ENCODE results near the gene CHIT1. TPM values are rescaled to one million over a fixed set of nuclear protein-coding genes. Genes with fewer than 3 reads are reported as not detected.

The CHIT1 gene
- 0.15 and 0.52 TPM in 2 replicates for total RNA-seq

DNA sequence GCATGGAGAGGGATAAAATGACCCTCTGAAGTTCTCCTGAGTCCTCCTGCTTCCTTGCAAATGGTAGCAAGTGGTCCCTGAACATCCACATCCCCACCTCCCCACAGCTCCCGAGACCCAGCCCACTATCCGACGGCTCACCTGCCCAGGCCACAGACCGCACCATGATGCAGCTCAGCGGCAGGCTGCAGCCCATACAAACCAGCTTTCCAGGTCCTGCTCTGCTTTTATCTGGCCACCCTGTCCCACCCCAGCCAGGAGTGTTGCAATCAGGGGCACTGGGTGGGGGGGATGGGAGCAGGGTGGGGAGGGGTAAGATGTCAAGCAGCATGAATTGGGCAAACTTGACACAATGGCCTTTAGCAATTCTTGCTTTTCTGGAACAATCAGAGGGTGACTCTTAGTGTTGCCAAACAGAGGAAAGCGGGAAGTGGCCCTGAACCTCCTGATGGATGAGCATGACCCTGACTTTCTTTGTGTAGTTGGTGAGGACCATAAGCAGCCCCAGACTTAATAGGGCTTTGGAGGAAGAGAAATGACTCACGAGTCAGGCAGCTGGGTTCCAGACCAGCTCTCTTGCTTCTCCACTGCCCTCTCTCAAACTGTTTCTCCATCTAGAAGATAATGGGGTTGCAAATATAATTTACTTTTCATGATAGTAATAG lies at the start of gene CHIT1:
Gene CHIT1 (minus strand): TSS at position 203 of the 665 bp plus-strand sequence. CDS start 37 bp downstream, at position 166.
- intact Hi-C loops (cut with micrococcal nuclease), result no loop called here
- no peak for DNase-seq (ENCODE audit: low spot score)
- no peak within 1 kb of the TSS for H3K4me3 Mint-ChIP-seq
- H3K27ac Mint-ChIP-seq, result no peak within 1 kb of the TSS
- no peaks in the 10 kb centered on the region for H3K4me1 Mint-ChIP-seq (ENCODE audit: low read depth)
- peaks cover 10% of the 10 kb centered on the region for H3K27me3 Mint-ChIP-seq (ENCODE audit: insufficient read depth)
- peaks cover 1% of the 10 kb centered on the region for H3K36me3 Mint-ChIP-seq (ENCODE audit: low read depth)
- peaks cover 11% of the 10 kb centered on the region for H3K9me3 Mint-ChIP-seq

DNA sequence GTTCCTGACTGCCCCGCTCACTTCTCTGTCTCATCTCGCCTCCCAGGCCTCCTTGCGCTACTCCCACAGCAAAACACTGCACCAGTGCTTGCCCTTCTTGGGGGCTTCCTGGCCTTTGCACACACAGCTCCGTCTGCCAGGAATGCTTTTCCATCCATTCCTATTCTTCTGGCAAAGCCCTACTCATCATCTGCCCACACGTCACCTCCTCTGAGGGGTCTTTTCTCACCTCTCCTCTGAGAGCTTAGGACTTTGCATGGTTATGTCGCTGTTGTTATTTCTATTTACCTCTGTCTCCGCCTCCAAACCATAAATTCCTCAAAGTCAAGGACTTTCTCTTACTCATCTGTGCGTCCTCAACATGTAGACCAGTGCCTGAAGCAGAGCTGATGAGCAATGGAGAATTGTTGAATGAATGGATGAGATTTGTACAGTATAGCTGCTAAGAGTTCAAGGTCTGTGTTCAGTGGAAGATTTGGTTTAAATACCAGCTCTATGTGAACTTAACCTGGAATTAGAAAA lies 49.5 kb upstream of the CHIT1 start:
- Mint-ChIP-seq H3K27me3 (ENCODE audit: insufficient read depth) (no peaks in the 10 kb centered on the region), H3K27ac (peak overlapping the region; percentile 67), H3K4me3 (peak overlapping the region; percentile 20), H3K9me3 (no peaks in the 10 kb centered on the region), H3K36me3 (ENCODE audit: low read depth) (peaks cover 3% of the 10 kb centered on the region), H3K4me1 (ENCODE audit: low read depth) (peaks cover 69% of the 10 kb centered on the region)
- no peak for DNase-seq (ENCODE audit: low spot score)
- intact Hi-C loops (cut with micrococcal nuclease), result loop anchor here (1.0 kb wide), 1 partner anchor 8 kb away; no protein-coding TSS in a partner anchor

DNA sequence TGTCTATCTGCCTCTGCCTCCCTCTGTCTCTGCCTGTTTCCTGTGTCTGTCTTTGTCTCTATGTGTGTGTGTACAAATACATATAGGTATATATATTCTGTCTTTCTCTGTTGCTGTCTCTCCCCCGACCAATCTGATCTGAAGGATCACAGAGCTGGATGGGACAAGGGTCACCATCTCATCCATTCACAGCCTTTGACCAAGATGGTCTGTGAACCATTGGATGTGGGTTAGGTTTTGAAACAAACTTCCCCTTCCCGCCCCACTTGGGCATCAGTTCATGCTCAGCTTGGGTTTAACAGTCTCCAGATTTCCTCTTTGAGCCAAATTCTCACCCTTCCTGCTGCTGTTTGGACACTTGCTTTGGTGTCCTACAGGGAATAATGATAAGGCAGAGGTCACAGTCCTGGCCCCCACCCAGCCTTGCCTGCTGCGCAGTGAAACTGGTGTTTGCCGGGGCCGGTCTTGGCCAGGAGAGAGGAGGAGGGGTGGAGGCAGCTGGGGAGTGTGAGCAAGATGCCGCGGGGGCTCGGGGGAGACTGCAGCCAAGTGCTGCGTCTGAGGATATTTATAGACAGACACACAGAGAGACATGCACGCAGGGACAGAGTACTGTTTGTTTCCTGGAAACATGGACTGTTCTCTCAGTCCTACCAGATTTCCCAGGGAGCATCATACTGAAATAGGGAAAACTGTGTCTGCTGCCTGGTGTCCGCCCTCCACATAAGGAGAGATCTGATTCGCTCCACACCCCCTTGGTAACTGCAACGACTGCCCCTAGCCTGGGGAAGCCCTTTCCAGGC lies 48.8 kb upstream of the CHIT1 start:
- Mint-ChIP-seq H3K4me3 (peak overlapping the region; percentile 53), H3K9me3 (no peaks in the 10 kb centered on the region), H3K27ac (peak overlapping the region; percentile 82), H3K27me3 (ENCODE audit: insufficient read depth) (no peaks in the 10 kb centered on the region), H3K4me1 (ENCODE audit: low read depth) (peaks cover 76% of the 10 kb centered on the region), H3K36me3 (ENCODE audit: low read depth) (peaks cover 3% of the 10 kb centered on the region)
- intact Hi-C loops (cut with micrococcal nuclease), result loop anchor here (1.0 kb wide), 1 partner anchor 9 kb away; no protein-coding TSS in a partner anchor
- DNase-seq (ENCODE audit: low spot score), result no peak

DNA sequence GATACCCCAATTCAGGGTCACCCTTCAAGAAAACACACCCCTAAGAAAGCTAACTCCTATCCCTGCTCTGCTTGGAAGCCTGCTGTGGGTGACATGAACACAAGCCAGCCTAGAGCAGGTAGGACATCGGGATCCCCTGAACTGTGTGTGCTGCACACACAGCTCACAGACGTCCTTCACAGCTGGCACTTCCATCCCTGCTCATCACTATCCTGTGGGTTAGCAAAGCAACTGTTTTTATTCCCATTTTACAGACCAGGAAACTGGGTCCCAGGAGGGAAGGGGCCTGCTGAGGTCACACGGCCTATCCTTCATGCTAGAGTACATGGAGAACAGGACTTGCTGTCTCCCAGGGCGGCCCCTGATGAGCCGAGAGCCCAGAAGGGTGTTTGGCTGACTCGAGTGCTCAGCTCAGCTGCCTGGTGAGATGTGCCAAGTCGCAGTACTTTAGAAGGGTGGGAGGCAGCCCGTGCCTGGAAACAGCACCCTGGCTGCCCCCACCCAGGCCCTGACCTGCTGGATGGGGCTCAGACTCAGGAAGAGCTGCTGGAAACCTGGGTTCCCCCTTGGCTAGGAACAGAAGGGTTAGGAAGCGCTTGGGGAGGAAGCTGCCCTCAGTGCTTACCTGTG lies 47.6 kb upstream of the CHIT1 start:
- H3K9me3 Mint-ChIP-seq, result no peaks in the 10 kb centered on the region
- H3K4me1 Mint-ChIP-seq (ENCODE audit: low read depth), result peaks cover 64% of the 10 kb centered on the region
- H3K36me3 Mint-ChIP-seq (ENCODE audit: low read depth), result peaks cover 3% of the 10 kb centered on the region
- H3K27me3 Mint-ChIP-seq (ENCODE audit: insufficient read depth), result no peaks in the 10 kb centered on the region
- peak overlapping the region; percentile 82 for H3K27ac Mint-ChIP-seq
- intact Hi-C loops (cut with micrococcal nuclease), result no loop called here
- DNase-seq (ENCODE audit: low spot score), result no peak
- H3K4me3 Mint-ChIP-seq, result peak overlapping the region; percentile 53

DNA sequence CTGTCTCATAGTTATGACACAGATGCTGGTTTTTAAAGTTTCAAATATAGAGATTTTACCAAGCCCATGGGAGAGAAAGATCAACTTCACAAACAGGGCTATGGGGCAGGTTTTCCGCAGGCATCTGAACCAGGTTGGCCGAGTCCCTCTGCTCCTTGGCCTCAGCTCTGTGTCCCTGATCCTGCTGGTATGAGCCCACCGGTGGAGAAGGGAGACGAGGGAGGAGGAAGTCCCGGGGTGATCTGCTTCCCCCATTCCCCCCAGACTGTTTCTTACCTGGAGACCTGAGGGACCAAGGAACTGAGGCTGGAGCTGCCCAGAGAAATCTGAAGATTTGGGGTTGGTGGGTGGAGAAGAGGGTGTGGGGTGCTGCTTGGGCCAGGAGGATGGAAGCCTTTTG lies 46.9 kb upstream of the CHIT1 start:
- no peak for DNase-seq (ENCODE audit: low spot score)
- Mint-ChIP-seq H3K4me3 (peak overlapping the region; percentile 19), H3K4me1 (ENCODE audit: low read depth) (peaks cover 66% of the 10 kb centered on the region), H3K27me3 (ENCODE audit: insufficient read depth) (no peaks in the 10 kb centered on the region), H3K36me3 (ENCODE audit: low read depth) (peaks cover 3% of the 10 kb centered on the region), H3K9me3 (no peaks in the 10 kb centered on the region), H3K27ac (no peak overlapping the region)
- intact Hi-C loops (cut with micrococcal nuclease), result no loop called here

DNA sequence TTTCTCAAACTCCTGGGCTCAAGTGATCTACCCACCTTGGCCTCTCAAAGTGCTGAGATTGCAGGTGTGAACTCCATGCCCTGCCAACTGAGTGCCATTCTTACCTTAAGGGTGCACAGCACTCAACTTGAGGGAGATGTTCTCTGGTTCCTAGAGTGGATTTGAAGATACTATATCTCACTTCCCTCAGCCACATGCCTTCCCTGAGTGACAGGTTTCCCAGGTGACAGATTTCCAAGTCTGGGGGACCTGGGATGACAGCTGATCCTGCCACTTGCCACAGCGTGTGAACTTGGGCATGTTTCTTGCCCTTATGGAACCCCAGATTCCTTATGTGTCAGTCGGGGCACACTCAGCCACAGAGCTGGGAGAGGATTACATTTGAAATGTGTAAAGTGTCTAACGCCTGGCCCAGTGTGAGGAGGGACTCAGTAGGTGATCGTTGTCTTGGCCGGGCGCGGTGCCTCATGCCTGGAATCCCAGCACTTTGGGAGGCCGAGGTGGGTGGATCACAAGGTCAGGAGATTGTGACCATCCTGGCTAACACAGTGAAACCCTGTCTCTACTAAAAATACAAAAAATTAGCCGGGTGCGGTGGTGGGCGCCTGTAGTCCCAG lies 46.3 kb upstream of the CHIT1 start:
- no peak for DNase-seq (ENCODE audit: low spot score)
- H3K27me3 Mint-ChIP-seq (ENCODE audit: insufficient read depth), result no peaks in the 10 kb centered on the region
- H3K4me1 Mint-ChIP-seq (ENCODE audit: low read depth), result peaks cover 73% of the 10 kb centered on the region
- H3K9me3 Mint-ChIP-seq, result no peaks in the 10 kb centered on the region
- intact Hi-C loops (cut with micrococcal nuclease), result no loop called here
- H3K27ac Mint-ChIP-seq, result peak overlapping the region; percentile 63
- peak overlapping the region; percentile 39 for H3K4me3 Mint-ChIP-seq
- peaks cover 3% of the 10 kb centered on the region for H3K36me3 Mint-ChIP-seq (ENCODE audit: low read depth)

DNA sequence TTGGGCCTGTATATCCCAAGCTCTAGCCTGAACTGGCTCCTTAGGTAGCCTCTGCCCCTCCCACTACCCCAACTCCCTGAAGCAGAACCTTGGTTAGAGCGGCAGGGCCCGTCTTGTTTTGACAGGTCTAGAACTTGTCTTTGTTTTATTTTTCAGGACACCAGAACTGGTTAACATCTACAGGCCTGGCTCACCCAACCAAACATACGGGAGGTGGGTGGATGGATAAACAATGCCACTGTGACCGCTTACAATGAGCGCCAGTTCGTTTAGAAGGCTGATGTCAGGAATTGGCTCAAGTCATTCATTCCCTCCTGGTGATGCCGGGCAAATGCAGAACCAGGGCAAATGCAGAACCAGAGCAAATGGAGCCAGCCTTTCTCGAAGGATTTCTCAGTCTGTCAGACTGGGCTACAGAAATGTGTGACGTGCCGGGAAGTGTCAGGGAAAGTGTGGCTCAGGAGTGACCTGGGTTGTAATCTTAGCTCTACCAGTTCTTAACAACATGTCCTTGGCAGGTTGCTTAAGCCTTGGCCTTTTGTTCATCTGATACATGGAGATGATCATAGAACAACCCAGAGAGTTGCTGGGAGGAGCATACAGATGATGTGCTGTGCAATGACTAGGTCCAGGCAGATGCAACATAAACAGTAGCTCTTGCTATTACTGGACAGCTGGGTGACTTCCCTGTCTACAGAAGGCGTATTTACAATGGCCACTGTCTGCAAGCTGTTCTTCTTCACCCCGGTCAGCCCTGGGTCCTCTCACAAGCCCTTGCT lies 45.3 kb upstream of the CHIT1 start:
- H3K4me3 Mint-ChIP-seq, result peak overlapping the region; percentile 72
- intact Hi-C loops (cut with micrococcal nuclease), result no loop called here

DNA sequence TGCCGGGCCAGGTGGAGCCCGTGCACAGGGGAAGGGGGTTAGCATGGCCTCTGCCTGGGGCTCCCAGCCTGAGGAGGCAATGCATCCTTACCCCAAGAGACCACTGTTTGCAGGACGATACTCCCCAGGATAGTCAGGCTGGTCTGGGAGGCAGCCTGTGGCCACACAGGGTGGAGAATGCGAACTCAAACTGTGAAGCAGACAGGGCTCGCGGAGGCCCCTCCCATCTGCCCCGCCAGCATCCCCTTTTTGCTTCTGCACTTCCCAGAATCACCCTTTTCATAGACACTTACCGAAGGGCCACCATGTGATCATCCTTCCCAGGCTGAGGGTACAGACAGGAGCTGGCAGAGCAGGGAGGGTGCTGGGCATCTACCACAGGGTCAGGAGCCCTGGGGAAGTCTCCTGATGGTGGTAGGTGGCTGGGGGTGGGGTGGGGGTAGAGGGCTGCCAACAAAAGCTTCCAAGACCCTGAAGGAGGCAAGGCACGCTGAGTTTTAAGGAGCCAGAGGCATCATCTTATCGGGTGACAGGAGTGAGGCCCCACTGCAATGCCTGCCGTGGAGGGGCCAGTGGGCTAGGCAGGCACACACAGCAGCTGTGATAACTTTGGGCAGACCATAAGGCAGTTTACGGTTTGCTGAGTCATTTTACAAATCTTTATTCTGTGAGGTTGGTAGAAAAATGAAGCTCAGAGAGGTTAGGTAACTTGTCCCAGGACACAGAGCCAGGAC lies 44.6 kb upstream of the CHIT1 start:
- Mint-ChIP-seq H3K36me3 (ENCODE audit: low read depth) (peaks cover 3% of the 10 kb centered on the region), H3K27me3 (ENCODE audit: insufficient read depth) (no peaks in the 10 kb centered on the region), H3K27ac (peak overlapping the region; percentile 79), H3K4me1 (ENCODE audit: low read depth) (peaks cover 65% of the 10 kb centered on the region), H3K4me3 (peak overlapping the region; percentile 72), H3K9me3 (no peaks in the 10 kb centered on the region)
- no peak for DNase-seq (ENCODE audit: low spot score)
- intact Hi-C loops (cut with micrococcal nuclease), result loop anchor here (1.0 kb wide), 5 partner anchors 15 to 213 kb away; partner anchors contain the start of gene BTG2

More for the DNA sequence above, 45.3 kb upstream of the CHIT1 start:
- DNase-seq (ENCODE audit: low spot score), result no peak
- Mint-ChIP-seq H3K4me1 (ENCODE audit: low read depth) (peaks cover 70% of the 10 kb centered on the region), H3K9me3 (no peaks in the 10 kb centered on the region), H3K27me3 (ENCODE audit: insufficient read depth) (no peaks in the 10 kb centered on the region), H3K27ac (peak overlapping the region; percentile 79), H3K36me3 (ENCODE audit: low read depth) (peaks cover 3% of the 10 kb centered on the region)

DNA sequence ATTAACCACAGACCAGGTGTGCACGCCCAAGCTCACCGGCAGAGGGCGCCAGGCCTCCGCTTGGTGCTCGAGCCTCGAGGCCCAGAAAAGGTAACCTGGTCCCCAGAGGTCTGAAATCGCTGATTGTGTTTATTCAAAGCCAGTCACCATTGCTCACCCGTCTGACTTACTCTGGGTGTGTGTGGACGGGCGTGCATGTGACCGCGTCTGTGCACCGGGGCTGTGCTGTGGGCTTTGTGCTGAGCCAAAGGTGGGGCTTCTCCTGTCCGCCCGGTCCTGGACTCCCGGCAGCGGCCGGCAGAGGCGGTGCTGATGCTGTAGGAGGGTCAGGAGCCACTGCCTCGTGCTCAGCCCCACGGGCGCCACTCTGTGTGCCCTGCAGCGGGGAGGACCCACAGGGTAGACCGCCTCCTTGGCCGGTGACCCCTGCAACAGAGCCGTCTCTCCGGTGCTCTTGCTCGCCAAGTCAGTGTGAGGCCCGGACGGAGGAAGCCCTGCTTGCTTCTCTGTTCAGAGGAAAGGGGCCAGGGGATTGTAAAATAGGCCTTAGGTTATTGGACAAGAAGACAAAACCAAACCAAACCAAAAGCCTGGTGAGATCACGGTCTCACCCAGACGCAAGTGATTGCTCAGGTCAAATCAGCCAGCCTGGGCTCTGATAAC lies 43.9 kb upstream of the CHIT1 start:
- DNase-seq (ENCODE audit: low spot score), result peak; percentile 85
- H3K27ac Mint-ChIP-seq, result peak overlapping the region; percentile 79
- peak overlapping the region; percentile 72 for H3K4me3 Mint-ChIP-seq
- no peaks in the 10 kb centered on the region for H3K36me3 Mint-ChIP-seq (ENCODE audit: low read depth)
- intact Hi-C loops (cut with micrococcal nuclease), result loop anchor here (1.0 kb wide), 5 partner anchors 16 to 214 kb away; partner anchors contain the start of gene BTG2
- H3K4me1 Mint-ChIP-seq (ENCODE audit: low read depth), result peaks cover 58% of the 10 kb centered on the region
- no peaks in the 10 kb centered on the region for H3K27me3 Mint-ChIP-seq (ENCODE audit: insufficient read depth)
- no peaks in the 10 kb centered on the region for H3K9me3 Mint-ChIP-seq

DNA sequence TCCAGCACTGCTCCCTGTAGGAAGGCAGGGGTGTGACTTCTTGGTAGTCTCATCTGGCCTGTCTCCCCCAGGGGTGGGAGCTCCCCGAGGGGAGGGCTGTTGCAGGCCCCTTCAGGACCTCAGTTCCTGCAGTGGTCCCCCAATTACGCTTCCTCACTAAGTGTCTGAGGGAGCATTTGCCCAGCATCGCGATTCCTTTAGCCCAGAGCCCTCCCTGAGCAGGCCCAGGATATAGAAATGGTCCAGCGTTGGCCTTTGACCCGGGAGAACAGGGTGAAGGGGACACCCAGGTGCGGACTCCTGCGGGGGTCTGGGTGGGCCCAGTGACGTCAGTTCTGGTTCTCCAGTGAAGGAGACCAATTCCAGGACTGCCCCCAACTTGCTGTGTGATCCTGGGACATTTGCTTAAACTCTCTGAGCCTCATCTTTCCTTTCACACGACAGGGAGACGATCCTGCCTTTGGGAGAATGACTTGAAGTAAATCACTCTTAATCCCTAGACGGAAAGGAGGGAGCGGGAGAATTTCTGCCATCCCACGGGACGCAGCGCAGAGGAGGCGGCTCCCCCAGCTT lies 43.2 kb upstream of the CHIT1 start:
- intact Hi-C loops (cut with micrococcal nuclease), result loop anchor here (1.0 kb wide), 5 partner anchors 17 to 215 kb away; partner anchors contain the start of gene BTG2
- Mint-ChIP-seq H3K36me3 (ENCODE audit: low read depth) (no peaks in the 10 kb centered on the region), H3K4me3 (no peak overlapping the region), H3K4me1 (ENCODE audit: low read depth) (peaks cover 52% of the 10 kb centered on the region), H3K9me3 (no peaks in the 10 kb centered on the region), H3K27ac (no peak overlapping the region), H3K27me3 (ENCODE audit: insufficient read depth) (no peaks in the 10 kb centered on the region)
- DNase-seq (ENCODE audit: low spot score), result no peak
